IMR-90 (cell line): ENCODE measurements around the gene DENND6A. TPM values are rescaled to one million over a fixed set of nuclear protein-coding genes. Genes with fewer than 3 reads are reported as not detected.

Source experiments
- ATAC-seq: fragments of 200-7000 bp; cut with Tn5 transposase; 2 replicates; pipeline ENCODE4 v1.9.1; 2020; ENCODE audit warnings: low read depth, mild to moderate bottlenecking, moderate library complexity
- BruUV-seq: library from RNA; stranded (reverse); fragments of 400-500 nt; replicated peaks from 2 replicates; lab custom pipeline; 2021; lab: Mats Ljungman, UMichigan
- CTCF ChIA-PET: fragments of 300-600 bp; formaldehyde crosslinking; extraction: SDS; loops from one replicate; lab custom pipeline; 2021; ENCODE audit warnings: antibody characterized with exemption; lab: Yijun Ruan, JAX
- POLR2A ChIA-PET: fragments of 300-600 bp; sonication (Branson Sonifier 250); formaldehyde crosslinking; loops from one replicate; lab custom pipeline; 2022; ENCODE audit warnings: antibody characterized with exemption; ENCODE audit not compliant: unreplicated experiment; lab: Charles Lee
- DNase-seq: peaks from one replicate; pipeline ENCODE4 v3.0.0; 2013
- H2AFZ ChIP-seq: replicated peaks from 2 replicates; pipeline ENCODE3; 2013; ENCODE audit warnings: low read length, mild to moderate bottlenecking; ENCODE audit not compliant: poor library complexity
- H2AK5ac ChIP-seq: 2 replicates; pipeline ENCODE4 v1.6.1; 2013; ENCODE audit warnings: low read depth, low read length, inconsistent platforms
- H2AK9ac ChIP-seq: replicated peaks from 2 replicates; pipeline ENCODE3; 2013; ENCODE audit warnings: mild to moderate bottlenecking, low read depth, low read length, moderate library complexity; ENCODE audit not compliant: poor library complexity
- H2BK120ac ChIP-seq: 2 replicates; pipeline ENCODE4 v1.6.1; 2013; ENCODE audit warnings: low read depth, low read length, inconsistent platforms
- H2BK15ac ChIP-seq: 3 replicates; pipeline ENCODE4 v1.6.1; 2013; ENCODE audit warnings: low read depth, low read length, inconsistent platforms
- H2BK20ac ChIP-seq: 2 replicates; pipeline ENCODE4 v1.6.1; 2013; ENCODE audit warnings: low read depth, mild to moderate bottlenecking, inconsistent platforms, low read length, moderate library complexity
- H2BK5ac ChIP-seq: 2 replicates; pipeline ENCODE4 v1.6.1; 2013; ENCODE audit warnings: mild to moderate bottlenecking, low read depth, low read length, inconsistent platforms; ENCODE audit not compliant: poor library complexity, severe bottlenecking
- H3K14ac ChIP-seq: replicated peaks from 2 replicates; pipeline ENCODE4 v1.6.1; 2013; ENCODE audit warnings: low read depth, low read length, inconsistent platforms
- H3K18ac ChIP-seq: 2 replicates; pipeline ENCODE4 v1.6.1; 2013; ENCODE audit warnings: low read depth, low read length, control low read depth
- H3K23ac ChIP-seq: 2 replicates; pipeline ENCODE4 v1.6.1; 2013; ENCODE audit warnings: low read depth, low read length, inconsistent platforms
- H3K27ac ChIP-seq: 2 replicates; pipeline ENCODE4 v1.5.1; 2013; ENCODE audit warnings: mild to moderate bottlenecking, control low read depth, low read length; ENCODE audit not compliant: insufficient read depth
- H3K27me3 ChIP-seq: 2 replicates; pipeline ENCODE4 v1.6.1; 2013; ENCODE audit warnings: low read length; ENCODE audit not compliant: control insufficient read depth, insufficient read depth
- H3K36me3 ChIP-seq: 2 replicates; pipeline ENCODE4 v1.6.1; 2013; ENCODE audit warnings: low read length, mixed read lengths; ENCODE audit not compliant: control insufficient read depth, insufficient read depth
- H3K4ac ChIP-seq: 2 replicates; pipeline ENCODE4 v1.6.1; 2013; ENCODE audit warnings: low read depth, low read length, inconsistent platforms
- H3K4me1 ChIP-seq: 2 replicates; pipeline ENCODE4 v1.6.1; 2013; ENCODE audit warnings: low read length, mixed read lengths; ENCODE audit not compliant: control insufficient read depth, insufficient read depth
- H3K4me2 ChIP-seq: 2 replicates; pipeline ENCODE4 v1.6.1; 2013; ENCODE audit warnings: low read depth, mild to moderate bottlenecking, control low read depth, low read length, moderate library complexity
- H3K4me3 ChIP-seq: 2 replicates; pipeline ENCODE4 v1.5.1; 2013; ENCODE audit warnings: low read depth, mild to moderate bottlenecking, control low read depth, low read length, moderate library complexity; ENCODE audit not compliant: insufficient read depth
- H3K56ac ChIP-seq: 2 replicates; pipeline ENCODE4 v1.6.1; 2013; ENCODE audit warnings: low read length, inconsistent platforms; ENCODE audit not compliant: insufficient read depth; ENCODE audit errors: extremely low read depth
- H3K79me1 ChIP-seq, 2 experiments: 2 replicates each; pipeline ENCODE4 v1.6.1; 2013; ENCODE audit warnings: low read length in 2 of 2, inconsistent platforms in 1 of 2, low read depth in 1 of 2
- H3K9ac ChIP-seq: 2 replicates; pipeline ENCODE4 v1.6.1; 2013; ENCODE audit warnings: low read depth, low read length, control low read depth
- H3K9me1 ChIP-seq: 2 replicates; pipeline ENCODE4 v1.6.1; 2013; ENCODE audit warnings: low read length, inconsistent platforms; ENCODE audit not compliant: insufficient read depth
- H3K9me3 ChIP-seq: 2 replicates; pipeline ENCODE4 v1.6.1; 2013; ENCODE audit warnings: low read length; ENCODE audit not compliant: control insufficient read depth, insufficient read depth
- H4K20me1 ChIP-seq: 2 replicates; pipeline ENCODE4 v1.6.1; 2013; ENCODE audit warnings: low read length, inconsistent platforms; ENCODE audit not compliant: insufficient read depth
- H4K5ac ChIP-seq: 2 replicates; pipeline ENCODE4 v1.6.1; 2013; ENCODE audit warnings: mild to moderate bottlenecking, low read depth, low read length, control low read depth
- H4K8ac ChIP-seq, 2 experiments: 2 replicates each; pipeline ENCODE4 v1.6.1; 2013; ENCODE audit warnings: low read depth in 2 of 2, low read length in 2 of 2, control low read depth in 1 of 2, inconsistent platforms in 1 of 2
- H4K91ac ChIP-seq: 2 replicates; pipeline ENCODE4 v1.6.1; 2013; ENCODE audit warnings: low read depth, low read length, inconsistent platforms; ENCODE audit not compliant: insufficient read depth
- CEBPB ChIP-seq: IDR thresholded peaks from 2 replicates; pipeline ENCODE4 v1.6.1; 2012; ENCODE audit warnings: low read depth, low read length, improper control_type of control experiment
- MAFK ChIP-seq: IDR thresholded peaks from 2 replicates; pipeline ENCODE4 v1.6.1; 2012; ENCODE audit warnings: low read depth, low read length, improper control_type of control experiment
- MXI1 ChIP-seq: IDR thresholded peaks from 2 replicates; pipeline ENCODE4 v1.6.1; 2012; ENCODE audit warnings: low read depth, mild to moderate bottlenecking, low read length, moderate library complexity, borderline replicate concordance
- RAD21 ChIP-seq: IDR thresholded peaks from 2 replicates; pipeline ENCODE4 v1.6.1; 2012; ENCODE audit warnings: low read length, improper control_type of control experiment
- RFX5 ChIP-seq: IDR thresholded peaks from 2 replicates; pipeline ENCODE4 v1.8.0; 2012; ENCODE audit warnings: low read depth, mild to moderate bottlenecking, low read length, moderate library complexity
- WGBS, 2 experiments: methylation state at CpG; one replicate each; pipeline versions ENCODE4 v1.1.5 to v1.1.7; 2013; ENCODE audit warnings: missing lambda C conversion rate in 2 of 2; ENCODE audit not compliant: insufficient read length in 1 of 2; ENCODE audit errors: extremely low coverage in 2 of 2; 5-methylcytosine and 5-hydroxymethylcytosine counted together
- dilution Hi-C: fragments of 300-500 bp; cut with HindIII; formaldehyde crosslinking; loops from one replicate; pipeline ENCODE4 v1.14.3; 2018; ENCODE audit warnings: low sequenced_read_pairs; ENCODE audit not compliant: unreplicated experiment
- in situ Hi-C: fragments of 300-500 bp; cut with MboI; formaldehyde crosslinking; loops from 3 replicates; pipeline ENCODE4 v1.14.3; 2019; ENCODE audit warnings: low sequenced_read_pairs, inconsistent platforms, mixed read lengths
- intact Hi-C: fragments of 100-400 bp; cut with micrococcal nuclease; formaldehyde crosslinking; loops from 2 replicates; pipeline ENCODE4 v1.10.0; 2022
- polyA plus RNA-seq, 3 experiments: library from polyadenylated mRNA; depleted of rRNA; stranded (reverse); fragments of >200 nt; gene quantifications; 2 replicates each; pipeline ENCODE4 v1.2.3, GENCODE V29; 2012; ENCODE audit warnings: low replicate concordance in 1 of 3
- total RNA-seq: library from RNA; depleted of rRNA; stranded (reverse); fragments of >200 nt; gene quantifications from 2 replicates; pipeline ENCODE4 v1.2.3, GENCODE V29; 2012
- TF ChIP-seq, protein P1 (sequence below): fragments of 150-350 bp; IDR thresholded peaks from 2 replicates; pipeline ENCODE4 v1.6.1; 2016; ENCODE audit warnings: low read depth, mild to moderate bottlenecking, low read length, moderate library complexity, borderline replicate concordance

DENND6A gene
- total and polyA plus RNA-seq, 2 of the 4 experiments (the other 2 are of a cell fraction): 3.8 to 9.0 TPM

DNA sequence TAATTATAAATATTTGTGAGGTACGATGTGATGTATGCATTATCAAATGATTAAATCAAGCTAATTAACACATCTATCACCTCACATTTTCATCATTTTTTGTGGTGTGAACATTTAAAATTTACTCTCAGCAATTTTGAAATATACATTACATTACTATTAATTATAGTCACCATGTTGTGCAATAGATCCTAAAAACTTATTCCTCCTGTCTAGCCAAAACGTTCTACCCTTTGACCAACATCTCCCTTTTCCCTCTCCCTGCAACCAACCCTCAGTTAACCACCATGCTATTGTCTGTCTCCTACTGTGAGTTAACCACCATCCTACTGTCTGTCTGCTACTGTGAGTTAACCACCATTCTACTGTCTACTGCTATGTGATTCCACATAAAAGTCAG, 42.5 kb upstream of the DENND6A start:
- Histone ChIP-seq H3K9me1 (no peaks in the 10 kb centered on the region; the same call in 1 of the 2 replicates), H3K27me3 (no peaks in the 10 kb centered on the region), H2BK15ac (no peak overlapping the region), H3K9ac (no peak overlapping the region), H4K20me1 (no peaks in the 10 kb centered on the region), H3K4ac (no peak overlapping the region), H3K14ac (no peak overlapping the region), H4K8ac (no peak overlapping the region), H3K4me2 (no peak overlapping the region), H3K18ac (no peak overlapping the region), H2AFZ (no peak overlapping the region), H3K23ac (no peak overlapping the region), H4K5ac (no peak overlapping the region), H3K56ac (no peak overlapping the region), H2BK20ac (no peak overlapping the region), H2AK9ac (no peak overlapping the region), H3K36me3 (no peaks in the 10 kb centered on the region), H2BK5ac (no peak overlapping the region), H4K91ac (no peak overlapping the region), H3K79me1 (no peaks in the 10 kb centered on the region), H2BK120ac (no peak overlapping the region), H3K4me1 (peaks cover 2% of the 10 kb centered on the region; the same call in 1 of the 2 replicates), H2AK5ac (no peak overlapping the region), H3K9me3 (no peaks in the 10 kb centered on the region), H3K4me3 (no peak overlapping the region), H3K27ac (no peak overlapping the region)
- 71% methylated on average over 1 of the region's 2 CpGs; no CpG with 5 or more reads in 1 of the 2 experiments for WGBS, 2 experiments
- dilution Hi-C loops: no loop called here
- TF ChIP-seq, protein P1, sequence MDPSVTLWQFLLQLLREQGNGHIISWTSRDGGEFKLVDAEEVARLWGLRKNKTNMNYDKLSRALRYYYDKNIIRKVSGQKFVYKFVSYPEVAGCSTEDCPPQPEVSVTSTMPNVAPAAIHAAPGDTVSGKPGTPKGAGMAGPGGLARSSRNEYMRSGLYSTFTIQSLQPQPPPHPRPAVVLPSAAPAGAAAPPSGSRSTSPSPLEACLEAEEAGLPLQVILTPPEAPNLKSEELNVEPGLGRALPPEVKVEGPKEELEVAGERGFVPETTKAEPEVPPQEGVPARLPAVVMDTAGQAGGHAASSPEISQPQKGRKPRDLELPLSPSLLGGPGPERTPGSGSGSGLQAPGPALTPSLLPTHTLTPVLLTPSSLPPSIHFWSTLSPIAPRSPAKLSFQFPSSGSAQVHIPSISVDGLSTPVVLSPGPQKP: no peak
- TF ChIP-seq RFX5: no peak
- no peak for TF ChIP-seq RAD21
- TF ChIP-seq CEBPB: peak; percentile 67
- no peak for TF ChIP-seq MXI1
- no peak for TF ChIP-seq MAFK
- intact Hi-C loops: no loop called here
- DNase-seq (no peak), ATAC-seq (no peak)
- ChIA-PET POLR2A (no interaction called here), CTCF (no interaction called here)
- in situ Hi-C loops: no loop called here
- no TSS peak for BruUV-seq
